ENCODE results near the gene TSPAN18. TPM values are rescaled to one million over a fixed set of nuclear protein-coding genes. Genes with fewer than 3 reads are reported as not detected.

TSPAN18 gene
- total RNA-seq, 4 donors from 2014 or later = 3.6 to 12.4 (median 8.2) TPM

GRCh38 chr11:44880511-44880910 lies 153.7 kb downstream of the TSPAN18 start:
- Histone ChIP-seq H3K27me3 (no peaks in the 10 kb centered on the region), H3K4me3 (replicated peaks in 1 of 3) (no peak overlapping the region), H3K4me1 (peaks cover 15 to 31% of the 10 kb centered on the region in 2 donors), H3K36me3 (no peaks in the 10 kb centered on the region), H3K27ac (peak overlapping the region in 1 of 3 donors; percentile 41), H3K9me3 (no peaks in the 10 kb centered on the region)
- peak; percentile 86 to 88 for DNase-seq
- 32 to 56% methylated on average over 3 to 6 of the region's 6 CpGs for WGBS, 2 donors
- TF ChIP-seq, protein P1, sequence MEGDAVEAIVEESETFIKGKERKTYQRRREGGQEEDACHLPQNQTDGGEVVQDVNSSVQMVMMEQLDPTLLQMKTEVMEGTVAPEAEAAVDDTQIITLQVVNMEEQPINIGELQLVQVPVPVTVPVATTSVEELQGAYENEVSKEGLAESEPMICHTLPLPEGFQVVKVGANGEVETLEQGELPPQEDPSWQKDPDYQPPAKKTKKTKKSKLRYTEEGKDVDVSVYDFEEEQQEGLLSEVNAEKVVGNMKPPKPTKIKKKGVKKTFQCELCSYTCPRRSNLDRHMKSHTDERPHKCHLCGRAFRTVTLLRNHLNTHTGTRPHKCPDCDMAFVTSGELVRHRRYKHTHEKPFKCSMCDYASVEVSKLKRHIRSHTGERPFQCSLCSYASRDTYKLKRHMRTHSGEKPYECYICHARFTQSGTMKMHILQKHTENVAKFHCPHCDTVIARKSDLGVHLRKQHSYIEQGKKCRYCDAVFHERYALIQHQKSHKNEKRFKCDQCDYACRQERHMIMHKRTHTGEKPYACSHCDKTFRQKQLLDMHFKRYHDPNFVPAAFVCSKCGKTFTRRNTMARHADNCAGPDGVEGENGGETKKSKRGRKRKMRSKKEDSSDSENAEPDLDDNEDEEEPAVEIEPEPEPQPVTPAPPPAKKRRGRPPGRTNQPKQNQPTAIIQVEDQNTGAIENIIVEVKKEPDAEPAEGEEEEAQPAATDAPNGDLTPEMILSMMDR (IDR thresholded peaks at IDR 0.05) = no peak
- TF ChIP-seq POLR2A (IDR thresholded peaks at IDR 0.05) = no peak
- intact Hi-C loops (cut with DNase I) = no loop called here

DNA sequence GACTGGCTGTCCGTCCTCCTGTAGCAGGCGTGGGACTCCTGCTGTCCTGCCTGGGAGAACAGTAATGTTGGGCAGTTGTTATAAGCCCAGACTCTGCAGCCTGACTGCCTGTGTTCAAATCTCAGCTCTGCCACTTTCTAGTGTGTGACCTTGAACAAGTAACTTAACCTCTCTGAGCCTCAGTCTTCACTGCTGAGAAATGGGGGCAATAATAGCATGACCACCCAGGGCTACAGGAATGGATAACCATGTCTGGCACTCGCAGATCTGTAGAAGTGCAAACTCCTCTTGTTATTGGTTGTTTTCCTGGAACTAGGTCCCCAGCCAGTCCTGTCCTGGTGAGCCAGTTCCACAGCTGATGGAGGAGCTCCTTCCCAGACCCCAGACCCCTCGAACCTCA lies 154.2 kb downstream of the TSPAN18 start:
- no peak for TF ChIP-seq POLR2A (IDR thresholded peaks at IDR 0.05)
- TF ChIP-seq, protein P1 (IDR thresholded peaks at IDR 0.05) = no peak
- H3K36me3 ChIP-seq = no peaks in the 10 kb centered on the region
- WGBS, 2 donors = 58 to 71% methylated on average over 2 to 4 of the region's 4 CpGs
- H3K4me1 ChIP-seq = peaks cover 15 to 31% of the 10 kb centered on the region in 2 donors
- no peak overlapping the region for H3K27ac ChIP-seq
- intact Hi-C loops (cut with DNase I) = no loop called here
- H3K9me3 ChIP-seq = no peaks in the 10 kb centered on the region
- no peak for DNase-seq
- no peaks in the 10 kb centered on the region for H3K27me3 ChIP-seq
- H3K4me3 ChIP-seq (replicated peaks in 1 of 3) = no peak overlapping the region

DNA sequence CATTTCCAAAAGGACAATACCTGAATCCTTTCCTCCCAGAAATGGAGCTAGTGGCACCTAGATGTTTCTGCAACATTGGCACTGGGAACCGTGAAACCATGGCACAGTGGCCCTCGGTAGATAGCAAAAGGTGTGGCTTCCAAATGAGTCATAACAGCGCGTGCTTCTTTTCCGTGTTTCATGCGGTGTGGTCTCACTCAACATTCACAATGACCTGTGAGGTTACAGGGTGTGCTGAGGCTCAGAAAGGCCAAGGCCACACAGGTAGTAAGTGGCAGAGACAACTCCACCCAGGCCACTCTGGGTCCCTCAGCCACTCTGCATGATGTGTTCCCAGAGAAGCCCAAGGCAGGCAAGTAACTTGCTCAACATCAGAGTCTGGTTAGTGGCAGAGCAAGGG lies 156.5 kb downstream of the TSPAN18 start:
- intact Hi-C loops (cut with DNase I) = no loop called here
- H3K4me1 ChIP-seq = peaks cover 15 to 31% of the 10 kb centered on the region in 2 donors
- no peaks in the 10 kb centered on the region for H3K27me3 ChIP-seq
- 89 to 93% methylated on average over 6 of the region's 6 CpGs for WGBS, 2 donors
- no peak overlapping the region for H3K27ac ChIP-seq
- TF ChIP-seq, protein P1 (IDR thresholded peaks at IDR 0.05) = no peak
- no peak for TF ChIP-seq POLR2A (IDR thresholded peaks at IDR 0.05)
- H3K4me3 ChIP-seq (replicated peaks in 1 of 3) = no peak overlapping the region
- H3K36me3 ChIP-seq = no peaks in the 10 kb centered on the region
- DNase-seq = no peak
- no peaks in the 10 kb centered on the region for H3K9me3 ChIP-seq

- Histone ChIP-seq H3K4me1 (peaks cover 15 to 31% of the 10 kb centered on the region in 2 donors), H3K27ac (no peak overlapping the region), H3K36me3 (no peaks in the 10 kb centered on the region), H3K27me3 (no peaks in the 10 kb centered on the region), H3K9me3 (no peaks in the 10 kb centered on the region), H3K4me3 (replicated peaks in 1 of 3) (no peak overlapping the region)
- 96 to 98% methylated on average over 3 to 6 of the region's 6 CpGs for WGBS, 2 donors
- DNase-seq = no peak
- TF ChIP-seq, protein P1 (IDR thresholded peaks at IDR 0.05) = no peak
- TF ChIP-seq POLR2A (IDR thresholded peaks at IDR 0.05) = no peak
- intact Hi-C loops (cut with DNase I) = no loop called here
Measured at GRCh38 chr11:44884056-44884455, 157.3 kb downstream of the TSPAN18 start.

DNA sequence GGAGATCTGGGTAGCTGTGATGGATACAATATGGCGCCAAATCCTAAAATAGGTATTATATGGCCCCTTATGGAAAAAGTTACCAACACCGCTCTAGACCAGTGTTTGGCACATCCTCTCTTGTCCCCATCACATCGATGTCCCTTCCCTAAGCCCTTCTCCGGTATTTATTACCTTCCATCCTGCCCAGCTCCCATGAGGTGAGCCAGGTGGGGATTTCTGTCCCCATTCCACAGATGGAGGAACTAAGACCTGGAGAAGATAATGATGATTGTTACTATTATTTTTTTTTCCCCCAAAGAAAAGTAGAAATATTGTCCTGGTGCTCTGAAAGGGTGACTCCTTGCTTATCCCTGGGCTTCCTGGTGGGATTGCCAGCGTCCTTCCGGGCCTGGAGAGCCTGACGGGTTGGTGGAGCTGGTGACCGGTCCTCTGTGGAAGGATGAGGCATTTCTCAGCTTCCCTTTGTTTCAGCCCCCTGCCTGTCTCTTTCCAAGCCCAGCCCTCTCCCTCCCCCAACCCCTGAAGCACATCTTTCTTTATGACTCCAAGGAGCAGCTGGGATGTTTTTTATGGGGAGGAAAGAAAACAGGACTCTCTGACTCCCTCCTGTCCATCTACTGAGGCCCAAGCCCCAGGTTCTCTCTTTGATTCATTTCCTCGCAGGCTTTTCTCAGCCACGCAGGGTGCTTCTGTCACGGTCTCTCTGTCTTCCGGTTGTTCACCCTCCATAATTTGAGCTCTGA lies 158.5 kb downstream of the TSPAN18 start:
- no peak overlapping the region for H3K27ac ChIP-seq
- intact Hi-C loops (cut with DNase I) = no loop called here
- no peak for DNase-seq
- no peaks in the 10 kb centered on the region for H3K9me3 ChIP-seq
- H3K36me3 ChIP-seq = no peaks in the 10 kb centered on the region
- no peaks in the 10 kb centered on the region for H3K27me3 ChIP-seq
- TF ChIP-seq, protein P1 (IDR thresholded peaks at IDR 0.05) = no peak
- TF ChIP-seq POLR2A (IDR thresholded peaks at IDR 0.05) = no peak
- H3K4me1 ChIP-seq = peaks cover 10 to 22% of the 10 kb centered on the region in 2 donors
- H3K4me3 ChIP-seq (replicated peaks in 1 of 3) = no peak overlapping the region
- WGBS, 2 donors = 90 to 96% methylated on average over 12 of the region's 12 CpGs

All from thyroid gland (tissue), 4 donors.